WTC11 (cell line): ENCODE results near the gene ISY1. TPM values are rescaled to one million over a fixed set of nuclear protein-coding genes. Genes with fewer than 3 reads are reported as not detected.

Experiments used
- CREB1 ChIP-seq: sonication (generic); formaldehyde crosslinking; IDR thresholded peaks from 2 replicates; pipeline ENCODE4 v1.8.0; 2023; ENCODE audit warnings: mild to moderate bottlenecking, missing genetic modification reagents
- CTCF ChIP-seq: fragments of 200-600 bp; IDR thresholded peaks from 2 replicates; pipeline ENCODE4 v1.8.0; 2022; ENCODE audit warnings: antibody characterized with exemption
- FOXP1 ChIP-seq: sonication (generic); formaldehyde crosslinking; IDR thresholded peaks from 2 replicates; pipeline ENCODE4 v1.8.0; 2022; ENCODE audit warnings: missing genetic modification reagents, mild to moderate bottlenecking, moderate library complexity, borderline replicate concordance
- HMGXB4 ChIP-seq: sonication (generic); formaldehyde crosslinking; IDR thresholded peaks from 2 replicates; pipeline ENCODE4 v1.8.1; 2023; ENCODE audit warnings: mild to moderate bottlenecking, moderate library complexity, missing genetic modification reagents
- IRF2 ChIP-seq: sonication (generic); formaldehyde crosslinking; IDR thresholded peaks from 2 replicates; pipeline ENCODE4 v1.8.0; 2022; ENCODE audit warnings: low read depth, missing genetic modification reagents, borderline replicate concordance
- NR1H2 ChIP-seq: sonication (generic); formaldehyde crosslinking; IDR thresholded peaks from 2 replicates; pipeline ENCODE4 v1.9.0; 2021; ENCODE audit warnings: mild to moderate bottlenecking, moderate library complexity, missing genetic modification reagents
- TEAD1 ChIP-seq: sonication (generic); formaldehyde crosslinking; IDR thresholded peaks from 2 replicates; pipeline ENCODE4 v1.8.0; 2022; ENCODE audit warnings: mild to moderate bottlenecking, missing genetic modification reagents
- TP53 ChIP-seq: sonication (generic); formaldehyde crosslinking; IDR thresholded peaks from 2 replicates; pipeline ENCODE4 v1.8.1; 2023; ENCODE audit warnings: mild to moderate bottlenecking, missing genetic modification reagents
- ZBTB43 ChIP-seq: sonication (generic); formaldehyde crosslinking; IDR thresholded peaks from 2 replicates; pipeline ENCODE4 v1.8.1; 2023; ENCODE audit warnings: mild to moderate bottlenecking, missing genetic modification reagents
- total RNA-seq: library from RNA; stranded (reverse); gene quantifications from 3 replicates; pipeline ENCODE4 v1.2.3, GENCODE V29; 2021
- TF ChIP-seq, protein P1 (sequence below): sonication (generic); formaldehyde crosslinking; IDR thresholded peaks from 2 replicates; pipeline ENCODE4 v1.8.0; 2022; ENCODE audit warnings: missing genetic modification reagents
- TF ChIP-seq, protein P2 (sequence below): sonication (generic); formaldehyde crosslinking; IDR thresholded peaks from 2 replicates; pipeline ENCODE4 v1.8.0; 2023; ENCODE audit warnings: mild to moderate bottlenecking, missing genetic modification reagents
- TF ChIP-seq, protein P3 (sequence below): sonication (generic); formaldehyde crosslinking; IDR thresholded peaks from 2 replicates; pipeline ENCODE4 v1.8.1; 2022; ENCODE audit warnings: low read depth, mild to moderate bottlenecking, moderate library complexity, missing genetic modification reagents, borderline replicate concordance

Gene ISY1
- total RNA-seq, 1 experiment from 2014 or later: 25.0 TPM

DNA sequence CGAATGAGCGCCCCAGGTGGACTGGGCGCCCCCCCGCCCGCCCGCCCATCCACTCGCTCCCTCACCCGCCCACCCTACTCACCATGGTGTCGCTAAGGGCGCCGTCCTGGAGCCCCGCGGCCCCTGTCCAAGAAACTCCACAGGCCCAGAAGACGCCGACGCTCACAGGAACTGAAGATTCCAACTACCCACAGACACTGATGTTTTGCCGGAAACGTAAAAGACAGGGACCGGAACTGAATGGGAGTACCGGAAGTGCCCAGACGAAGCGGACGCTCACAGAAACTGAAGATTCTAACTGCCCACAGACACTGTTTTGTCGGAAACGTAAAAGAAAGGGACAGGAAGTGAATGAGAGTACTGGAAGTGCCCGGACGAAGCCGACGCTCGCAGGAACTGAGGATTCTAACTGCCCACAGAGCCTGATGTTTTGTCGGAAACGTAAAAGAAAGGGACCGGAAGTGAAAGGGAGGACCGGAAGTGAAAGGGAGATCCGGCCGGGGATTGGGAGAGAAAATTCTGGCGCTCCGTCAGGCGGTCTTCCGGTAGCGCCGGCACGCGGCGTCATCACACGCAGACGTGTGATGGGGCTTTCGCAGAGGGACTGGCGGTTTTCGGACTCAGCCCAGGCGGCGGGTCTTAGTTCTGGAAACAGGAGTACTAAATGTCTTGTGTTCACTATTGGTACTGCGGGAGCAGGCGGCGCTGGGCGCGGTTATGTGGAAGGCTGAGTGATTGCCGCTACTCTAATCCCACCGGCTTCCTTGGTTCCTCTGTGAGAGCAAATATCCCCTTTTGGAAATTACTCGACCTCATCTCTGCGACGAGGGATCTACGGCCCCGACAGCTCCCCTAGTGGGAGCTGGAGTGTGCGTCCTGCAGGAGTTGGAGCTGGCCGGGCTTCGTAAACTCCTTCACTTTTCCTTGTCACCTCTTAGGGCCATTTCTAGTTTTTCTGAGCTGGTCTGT is at the start of gene ISY1 (continued):
- TF ChIP-seq, protein P1, sequence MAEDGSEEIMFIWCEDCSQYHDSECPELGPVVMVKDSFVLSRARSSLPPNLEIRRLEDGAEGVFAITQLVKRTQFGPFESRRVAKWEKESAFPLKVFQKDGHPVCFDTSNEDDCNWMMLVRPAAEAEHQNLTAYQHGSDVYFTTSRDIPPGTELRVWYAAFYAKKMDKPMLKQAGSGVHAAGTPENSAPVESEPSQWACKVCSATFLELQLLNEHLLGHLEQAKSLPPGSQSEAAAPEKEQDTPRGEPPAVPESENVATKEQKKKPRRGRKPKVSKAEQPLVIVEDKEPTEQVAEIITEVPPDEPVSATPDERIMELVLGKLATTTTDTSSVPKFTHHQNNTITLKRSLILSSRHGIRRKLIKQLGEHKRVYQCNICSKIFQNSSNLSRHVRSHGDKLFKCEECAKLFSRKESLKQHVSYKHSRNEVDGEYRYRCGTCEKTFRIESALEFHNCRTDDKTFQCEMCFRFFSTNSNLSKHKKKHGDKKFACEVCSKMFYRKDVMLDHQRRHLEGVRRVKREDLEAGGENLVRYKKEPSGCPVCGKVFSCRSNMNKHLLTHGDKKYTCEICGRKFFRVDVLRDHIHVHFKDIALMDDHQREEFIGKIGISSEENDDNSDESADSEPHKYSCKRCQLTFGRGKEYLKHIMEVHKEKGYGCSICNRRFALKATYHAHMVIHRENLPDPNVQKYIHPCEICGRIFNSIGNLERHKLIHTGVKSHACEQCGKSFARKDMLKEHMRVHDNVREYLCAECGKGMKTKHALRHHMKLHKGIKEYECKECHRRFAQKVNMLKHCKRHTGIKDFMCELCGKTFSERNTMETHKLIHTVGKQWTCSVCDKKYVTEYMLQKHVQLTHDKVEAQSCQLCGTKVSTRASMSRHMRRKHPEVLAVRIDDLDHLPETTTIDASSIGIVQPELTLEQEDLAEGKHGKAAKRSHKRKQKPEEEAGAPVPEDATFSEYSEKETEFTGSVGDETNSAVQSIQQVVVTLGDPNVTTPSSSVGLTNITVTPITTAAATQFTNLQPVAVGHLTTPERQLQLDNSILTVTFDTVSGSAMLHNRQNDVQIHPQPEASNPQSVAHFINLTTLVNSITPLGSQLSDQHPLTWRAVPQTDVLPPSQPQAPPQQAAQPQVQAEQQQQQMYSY (CRISPR knock-in tag): no peak
- TF ChIP-seq TEAD1 (CRISPR knock-in tag): 0 out of 2 replicates have a peak, but pooled peaks have one; percentile 55
- TF ChIP-seq, protein P2, sequence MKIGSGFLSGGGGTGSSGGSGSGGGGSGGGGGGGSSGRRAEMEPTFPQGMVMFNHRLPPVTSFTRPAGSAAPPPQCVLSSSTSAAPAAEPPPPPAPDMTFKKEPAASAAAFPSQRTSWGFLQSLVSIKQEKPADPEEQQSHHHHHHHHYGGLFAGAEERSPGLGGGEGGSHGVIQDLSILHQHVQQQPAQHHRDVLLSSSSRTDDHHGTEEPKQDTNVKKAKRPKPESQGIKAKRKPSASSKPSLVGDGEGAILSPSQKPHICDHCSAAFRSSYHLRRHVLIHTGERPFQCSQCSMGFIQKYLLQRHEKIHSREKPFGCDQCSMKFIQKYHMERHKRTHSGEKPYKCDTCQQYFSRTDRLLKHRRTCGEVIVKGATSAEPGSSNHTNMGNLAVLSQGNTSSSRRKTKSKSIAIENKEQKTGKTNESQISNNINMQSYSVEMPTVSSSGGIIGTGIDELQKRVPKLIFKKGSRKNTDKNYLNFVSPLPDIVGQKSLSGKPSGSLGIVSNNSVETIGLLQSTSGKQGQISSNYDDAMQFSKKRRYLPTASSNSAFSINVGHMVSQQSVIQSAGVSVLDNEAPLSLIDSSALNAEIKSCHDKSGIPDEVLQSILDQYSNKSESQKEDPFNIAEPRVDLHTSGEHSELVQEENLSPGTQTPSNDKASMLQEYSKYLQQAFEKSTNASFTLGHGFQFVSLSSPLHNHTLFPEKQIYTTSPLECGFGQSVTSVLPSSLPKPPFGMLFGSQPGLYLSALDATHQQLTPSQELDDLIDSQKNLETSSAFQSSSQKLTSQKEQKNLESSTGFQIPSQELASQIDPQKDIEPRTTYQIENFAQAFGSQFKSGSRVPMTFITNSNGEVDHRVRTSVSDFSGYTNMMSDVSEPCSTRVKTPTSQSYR (CRISPR knock-in tag): no peak
- 0 out of 2 replicates have a peak, but pooled peaks have one; percentile 26 for TF ChIP-seq CREB1 (CRISPR knock-in tag)
- TF ChIP-seq FOXP1 (CRISPR knock-in tag): 0 out of 2 replicates have a peak, but pooled peaks have one; percentile 53
- TF ChIP-seq, protein P3, sequence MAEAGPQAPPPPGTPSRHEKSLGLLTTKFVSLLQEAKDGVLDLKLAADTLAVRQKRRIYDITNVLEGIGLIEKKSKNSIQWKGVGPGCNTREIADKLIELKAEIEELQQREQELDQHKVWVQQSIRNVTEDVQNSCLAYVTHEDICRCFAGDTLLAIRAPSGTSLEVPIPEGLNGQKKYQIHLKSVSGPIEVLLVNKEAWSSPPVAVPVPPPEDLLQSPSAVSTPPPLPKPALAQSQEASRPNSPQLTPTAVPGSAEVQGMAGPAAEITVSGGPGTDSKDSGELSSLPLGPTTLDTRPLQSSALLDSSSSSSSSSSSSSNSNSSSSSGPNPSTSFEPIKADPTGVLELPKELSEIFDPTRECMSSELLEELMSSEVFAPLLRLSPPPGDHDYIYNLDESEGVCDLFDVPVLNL: no peak
- TF ChIP-seq IRF2 (CRISPR knock-in tag): no peak
- peak; percentile 52; the same call in 1 of the 2 replicates for TF ChIP-seq ZBTB43
- TF ChIP-seq TP53: no peak
- peak; percentile 65 for TF ChIP-seq CTCF
- 0 out of 2 replicates have a peak, but pooled peaks have one; percentile 27 for TF ChIP-seq HMGXB4 (CRISPR knock-in tag)
- no peak for TF ChIP-seq NR1H2 (CRISPR knock-in tag)
